Measurements from ENCODE around the gene TSC2.

Gene TSC2

GRCh38 chr16:2002406-2003230, 45.2 kb upstream of the TSC2 start:
- TF ChIP-seq CTCF (IDR thresholded peaks at IDR 0.05) = no peak

GRCh38 chr16:2003231-2003826, 44.5 kb upstream of the TSC2 start:
- TF ChIP-seq CTCF (IDR thresholded peaks at IDR 0.05) = no peak

GRCh38 chr16:2003827-2004641, 43.8 kb upstream of the TSC2 start:
- peak; percentile 95 for TF ChIP-seq CTCF (IDR thresholded peaks at IDR 0.05)

- TF ChIP-seq CTCF (IDR thresholded peaks at IDR 0.05) = no peak
Observed at GRCh38 chr16:2004795-2005517, 42.8 kb upstream of the TSC2 start.

- no peak for TF ChIP-seq CTCF (IDR thresholded peaks at IDR 0.05)
Observed at GRCh38 chr16:2005646-2006045, 42.1 kb upstream of the TSC2 start.

GRCh38 chr16:2006317-2006716, 41.5 kb upstream of the TSC2 start:
- no peak for TF ChIP-seq CTCF (IDR thresholded peaks at IDR 0.05)

Data from LNCAP (cell line).